HT-29 (cell line): ENCODE results near the gene AADACL4. TPM values are rescaled to one million over a fixed set of nuclear protein-coding genes. Genes with fewer than 3 reads are reported as not detected.
"Not testable (repeated sequence)": the region's sequence is repeated elsewhere in the genome, so short reads cannot be mapped to it uniquely, and the experiment has no call there.

Source experiments
- DNase-seq: peaks from one replicate; pipeline ENCODE4 v3.0.0-alpha.2; 2015; ENCODE audit warnings: low spot score
- total RNA-seq: library from RNA; depleted of rRNA; stranded (reverse); fragments of >200 nt; shearing (Covaris generic); gene quantifications from 2 replicates; pipeline ENCODE4 v1.2.3, GENCODE V29; 2014

The AADACL4 gene
- total RNA-seq, 1 experiment from 2014 or later = not detected

GRCh38 chr1:12657885-12658512 lies 14.1 kb downstream of the AADACL4 start:
- DNase-seq = not testable (repeated sequence)

GRCh38 chr1:12658531-12659453 lies 14.9 kb downstream of the AADACL4 start:
- peak; percentile 86 for DNase-seq

GRCh38 chr1:12661606-12662219 lies 17.8 kb downstream of the AADACL4 start:
- DNase-seq = no peak

DNA sequence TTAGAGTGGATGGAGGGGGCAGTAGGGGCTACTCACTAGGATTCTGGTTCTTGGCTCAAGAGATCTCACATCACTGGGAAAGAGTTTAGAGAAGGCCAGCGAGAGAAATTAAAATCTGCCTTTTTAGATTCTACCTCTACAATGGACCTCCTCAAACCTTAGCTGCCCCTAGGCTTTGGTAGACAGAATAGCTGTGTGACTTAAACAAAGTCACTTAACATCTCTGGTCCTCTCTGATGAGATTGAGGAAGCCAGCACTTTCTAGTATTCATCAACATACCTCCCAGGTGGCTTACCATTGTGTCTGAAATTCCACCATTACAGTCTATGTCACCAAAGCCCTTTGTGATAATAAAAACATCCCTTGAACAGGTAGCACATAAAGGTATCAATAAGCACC lies 18.7 kb downstream of the AADACL4 start:
- DNase-seq = no peak

DNA sequence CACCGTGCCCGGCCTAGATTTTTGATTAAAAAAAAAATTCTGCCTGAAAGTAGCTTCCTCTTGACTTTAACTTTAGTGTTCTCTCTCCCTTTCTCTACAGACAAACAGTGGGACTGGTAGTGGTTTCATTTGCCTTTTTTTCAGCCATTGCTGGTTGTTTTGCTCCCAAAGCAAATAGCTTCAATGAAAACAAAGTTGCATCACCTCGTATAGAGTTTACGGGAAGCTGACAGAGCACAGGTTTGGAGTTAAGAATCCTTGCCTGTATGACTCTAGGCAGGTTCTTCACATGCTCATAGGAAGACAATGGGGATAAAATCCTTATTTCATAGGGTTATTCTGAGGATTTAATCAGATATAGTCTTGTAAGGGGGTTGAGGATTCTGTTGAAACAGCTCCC lies 21.6 kb downstream of the AADACL4 start:
- no peak for DNase-seq

- DNase-seq = no peak
Observed at GRCh38 chr1:12666141-12666735, 22.4 kb downstream of the AADACL4 start.

- no peak for DNase-seq
Observed at GRCh38 chr1:12669529-12670068, 25.7 kb downstream of the AADACL4 start.

GRCh38 chr1:12674358-12674757 lies 30.5 kb downstream of the AADACL4 start:
- no peak for DNase-seq

- not testable (repeated sequence) for DNase-seq
Observed at GRCh38 chr1:12676122-12676521, 32.2 kb downstream of the AADACL4 start.

- no peak for DNase-seq
Observed at GRCh38 chr1:12677565-12677964, 33.7 kb downstream of the AADACL4 start.

DNA sequence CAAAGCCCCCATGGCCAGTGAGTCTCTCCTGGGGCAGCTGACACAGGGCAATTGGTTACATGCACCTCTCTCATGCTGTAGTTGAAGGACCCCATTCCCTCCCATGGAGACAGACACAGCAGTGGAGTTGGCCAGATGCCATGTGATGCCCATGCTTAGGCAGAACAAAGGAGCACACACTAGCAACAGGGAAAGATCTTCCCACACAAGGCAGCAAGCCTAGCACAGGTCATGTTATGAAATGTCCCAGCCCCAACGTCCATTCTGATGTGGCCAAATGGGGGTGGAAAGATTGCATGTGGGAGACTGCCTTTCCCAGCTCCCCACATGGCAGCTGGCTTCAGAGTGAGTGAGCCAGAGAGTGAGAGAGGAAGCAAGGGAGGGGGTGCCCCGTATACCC lies 34.5 kb downstream of the AADACL4 start:
- no peak for DNase-seq

- DNase-seq = no peak
Observed at GRCh38 chr1:12678820-12679219, 34.9 kb downstream of the AADACL4 start.

DNA sequence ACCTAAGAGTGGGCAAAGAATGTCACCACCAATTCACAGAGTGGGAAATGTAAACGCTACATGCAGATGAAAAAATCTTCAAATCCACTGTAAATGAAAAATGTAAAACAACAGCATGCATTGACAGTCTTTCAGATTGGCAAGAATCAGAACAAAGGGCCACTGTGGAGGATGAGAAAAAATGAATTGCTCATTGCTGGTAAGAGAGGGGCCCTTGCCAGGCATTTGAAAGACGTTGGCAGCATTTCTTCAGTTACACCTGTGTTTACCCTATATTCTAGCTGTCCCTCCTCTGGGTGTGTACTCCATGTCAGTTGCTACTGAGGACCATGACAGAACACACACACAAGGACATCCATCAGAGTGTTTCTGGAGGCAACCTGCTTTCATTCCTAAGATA lies 46.3 kb downstream of the AADACL4 start:
- no peak for DNase-seq

GRCh38 chr1:12692967-12693782 lies 49.3 kb downstream of the AADACL4 start:
- no peak for DNase-seq

DNA sequence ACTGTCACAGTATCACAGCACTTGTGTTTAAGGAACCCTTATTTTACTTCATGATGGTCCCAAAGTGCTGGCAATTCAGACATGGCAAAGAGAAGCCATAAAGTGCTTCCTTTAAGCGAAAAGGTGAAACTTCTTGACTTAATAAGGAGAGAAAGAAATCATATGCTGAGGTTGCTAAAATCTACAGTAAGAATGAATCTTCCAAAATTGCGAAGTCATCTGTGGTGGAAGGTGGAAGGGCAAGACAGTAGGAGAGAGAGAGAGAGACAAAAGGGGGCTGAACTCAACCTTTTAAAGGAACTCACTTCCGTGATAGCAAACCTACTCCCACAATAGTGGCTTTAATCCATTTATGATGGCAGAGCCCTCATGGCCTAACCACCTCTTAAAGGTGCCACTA lies 52.8 kb downstream of the AADACL4 start:
- DNase-seq = no peak

- DNase-seq = no peak
Observed at GRCh38 chr1:12697397-12697796, 53.5 kb downstream of the AADACL4 start.

DNA sequence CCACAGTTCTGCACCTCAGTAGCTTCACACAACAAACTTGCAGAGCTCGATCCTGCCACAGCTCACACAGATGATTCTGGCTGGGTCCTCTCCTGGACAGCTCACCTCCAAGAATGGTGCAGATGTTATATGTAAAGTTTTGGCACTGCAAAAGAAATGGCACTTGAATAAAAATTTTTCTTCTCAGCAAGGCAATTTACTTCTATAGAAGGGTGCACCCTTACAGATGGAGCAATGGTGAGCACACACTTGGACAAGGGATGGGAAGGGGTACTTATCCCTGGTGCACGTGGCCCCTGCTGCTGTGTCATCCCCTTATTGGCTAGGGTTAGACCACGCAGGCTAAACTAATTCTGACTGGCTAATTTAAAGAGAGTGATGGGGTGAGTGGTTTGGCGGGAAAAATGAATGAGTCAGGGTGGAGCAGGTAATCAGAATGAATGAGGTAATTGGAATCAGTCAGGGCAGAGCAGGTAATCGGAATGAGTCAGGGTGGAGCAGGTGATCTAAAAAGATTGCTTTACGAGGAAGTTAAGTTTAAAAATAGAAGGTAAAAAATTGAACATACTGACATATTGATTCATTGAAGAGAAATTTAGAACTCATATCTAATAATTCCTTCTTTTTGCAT lies 60.1 kb downstream of the AADACL4 start:
- DNase-seq = no peak

DNA sequence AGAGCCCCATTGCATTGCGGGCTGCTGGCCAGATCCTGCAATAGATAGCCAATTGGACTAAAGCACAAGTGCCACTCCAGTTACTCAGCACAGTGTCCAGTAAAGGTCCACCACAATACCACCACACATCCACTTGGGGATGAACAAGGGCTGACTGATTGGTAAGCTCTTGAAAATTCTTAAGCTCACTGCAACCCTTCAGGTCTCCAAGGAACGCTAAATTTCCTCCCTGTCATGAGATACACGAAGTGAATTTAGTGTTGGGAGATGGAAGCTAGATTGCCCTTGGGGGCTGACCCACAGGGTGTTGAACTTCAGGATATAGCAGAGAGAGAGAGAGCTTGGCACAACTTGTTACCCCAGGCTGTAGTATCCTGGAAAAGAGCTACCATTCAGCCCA lies 62.2 kb downstream of the AADACL4 start:
- no peak for DNase-seq

DNA sequence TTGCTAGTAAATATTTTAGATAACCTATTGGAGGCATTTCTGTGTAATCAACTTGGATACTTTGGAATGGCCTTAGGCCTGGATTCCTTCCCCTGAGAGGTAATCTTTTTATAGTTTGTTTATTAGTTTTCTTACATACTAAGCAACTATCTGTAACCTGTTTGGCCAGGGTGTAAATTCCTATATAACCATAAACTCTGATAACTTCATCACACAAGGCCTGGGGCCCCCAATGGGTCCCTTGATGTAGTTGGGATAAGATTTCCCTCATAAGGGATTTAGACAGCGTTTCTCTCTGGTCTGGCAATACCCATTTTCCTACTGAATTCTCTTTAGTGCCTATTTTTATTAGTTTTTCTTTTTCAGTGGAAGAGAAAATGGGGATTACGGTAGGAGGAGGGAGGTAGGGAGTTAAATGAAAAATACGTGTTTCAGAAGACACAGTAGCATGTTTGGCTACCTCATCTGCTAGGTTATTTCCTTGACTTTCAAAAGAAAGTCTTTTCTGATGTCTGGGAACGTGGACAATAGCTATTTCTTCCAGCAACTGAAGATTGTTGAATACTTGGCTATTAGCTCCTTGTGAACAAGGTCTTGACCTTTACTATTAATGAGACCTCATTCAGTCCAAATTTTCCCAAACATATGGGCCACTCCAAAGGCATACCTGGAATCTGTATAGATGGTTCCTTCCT lies 64.7 kb downstream of the AADACL4 start:
- DNase-seq = peak; percentile 8

- DNase-seq = no peak
Observed at GRCh38 chr1:12709091-12709491, 65.2 kb downstream of the AADACL4 start.
